NCI-H1436 (cell line): ENCODE measurements around the gene H2BK1.

ENCODE experiments used
- DNase-seq: peaks from one replicate; lab custom pipeline; 2025; lab: John Stamatoyannopoulos, UW

The H2BK1 gene

GRCh38 chr7:151210087-151210854 lies at the start of gene H2BK1:
H2BK1 (minus strand) TSS chr7:151210488; CDS start chr7:151210318, 170 bp downstream.
- DNase-seq = no peak

GRCh38 chr7:151257990-151258389 lies 47.7 kb upstream of the H2BK1 start:
- DNase-seq = no peak

- DNase-seq = no peak
These were observed 46.2 kb upstream of the H2BK1 start for GRCh38 chr7:151256410-151257045.

- no peak for DNase-seq
These were observed 45.1 kb upstream of the H2BK1 start for GRCh38 chr7:151255390-151255789.

- DNase-seq = no peak
These were observed 44.6 kb upstream of the H2BK1 start for GRCh38 chr7:151254851-151255250.

- DNase-seq = no peak
These were observed 44.0 kb upstream of the H2BK1 start for GRCh38 chr7:151254316-151254715.

GRCh38 chr7:151252961-151253711 lies 42.8 kb upstream of the H2BK1 start:
- DNase-seq = no peak

GRCh38 chr7:151252561-151252835 lies 42.2 kb upstream of the H2BK1 start:
- no peak for DNase-seq

- peak; percentile 34 for DNase-seq
These were observed 41.6 kb upstream of the H2BK1 start for GRCh38 chr7:151251689-151252560.

GRCh38 chr7:151251328-151251688 lies 41.0 kb upstream of the H2BK1 start:
- no peak for DNase-seq

- DNase-seq = no peak
These were observed 40.2 kb upstream of the H2BK1 start for GRCh38 chr7:151250181-151251132.

- DNase-seq = no peak
These were observed 39.4 kb upstream of the H2BK1 start for GRCh38 chr7:151249732-151250072.

GRCh38 chr7:151249034-151249731 lies 38.9 kb upstream of the H2BK1 start:
- no peak for DNase-seq

GRCh38 chr7:151248346-151249033 lies 38.2 kb upstream of the H2BK1 start, which contains the start of gene SMARCD3:
SMARCD3 (minus strand) TSS chr7:151248694; CDS start chr7:151248562, 132 bp downstream.
- DNase-seq = no peak

GRCh38 chr7:151247611-151248345 lies 37.5 kb upstream of the H2BK1 start:
- DNase-seq = no peak

- no peak for DNase-seq
These were observed 36.7 kb upstream of the H2BK1 start for GRCh38 chr7:151246851-151247580.

GRCh38 chr7:151246102-151246850 lies 36.0 kb upstream of the H2BK1 start:
- DNase-seq = no peak
